Activated gamma-delta T cell treated with anti-CD3 and anti-CD28 coated beads, Interleukin-2, amount 50 U/mL, for 16 hours (primary cell): Measurements from ENCODE around the gene ISY1.

Experiments
- DNase-seq: peaks from one replicate; pipeline ENCODE4 v3.0.0-alpha.2; 2020; ENCODE audit warnings: low read depth

ISY1 gene

DNA sequence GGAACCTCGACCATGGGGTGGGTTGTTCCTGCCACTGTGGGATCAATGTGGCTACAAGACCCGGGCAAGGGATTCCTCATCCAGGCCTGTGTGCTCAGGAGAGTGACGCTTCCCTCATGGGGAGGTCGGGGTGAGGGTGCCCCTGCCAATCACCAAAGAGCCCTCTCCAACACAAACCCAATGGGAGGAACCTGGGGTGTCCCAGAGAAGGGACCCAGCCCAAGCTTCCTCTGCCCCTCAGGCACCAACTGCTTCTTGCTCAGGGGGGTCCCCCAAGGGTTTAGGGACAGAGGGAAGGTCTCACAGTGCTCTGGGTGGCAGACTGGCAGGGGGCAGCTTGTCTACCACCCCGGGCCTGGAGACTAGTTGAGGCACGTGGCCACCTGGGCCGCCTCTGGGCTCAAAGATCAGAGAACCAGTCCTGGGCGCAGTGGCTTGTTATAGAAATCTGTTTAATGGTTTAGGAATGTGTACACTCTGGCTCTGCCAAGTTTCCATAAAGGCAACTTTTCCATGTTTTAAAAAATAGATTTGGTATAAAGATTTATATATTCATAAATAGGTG is 73.6 kb downstream of the ISY1 start:
- DNase-seq: no peak

DNA sequence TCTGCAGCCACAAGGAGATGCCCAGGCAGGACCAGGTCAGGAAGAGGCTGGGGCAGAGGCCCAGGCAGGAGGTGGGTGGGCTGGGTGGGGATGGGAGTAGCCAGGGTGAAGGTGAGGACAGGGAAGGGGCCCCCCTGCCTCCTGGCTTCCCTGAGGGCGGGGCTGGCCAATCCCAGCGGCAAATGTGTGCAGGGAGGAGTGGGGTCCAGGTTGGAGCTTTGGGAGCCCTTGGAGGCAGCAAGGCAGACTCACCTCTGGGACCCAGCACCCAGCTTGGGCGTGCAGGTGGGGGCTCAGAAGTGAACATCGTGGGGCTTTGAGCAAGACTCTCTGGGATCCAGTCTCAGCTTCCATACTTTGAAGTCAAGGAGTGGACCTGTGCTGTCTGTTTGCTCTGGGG is 75.0 kb downstream of the ISY1 start:
- DNase-seq: no peak

DNA sequence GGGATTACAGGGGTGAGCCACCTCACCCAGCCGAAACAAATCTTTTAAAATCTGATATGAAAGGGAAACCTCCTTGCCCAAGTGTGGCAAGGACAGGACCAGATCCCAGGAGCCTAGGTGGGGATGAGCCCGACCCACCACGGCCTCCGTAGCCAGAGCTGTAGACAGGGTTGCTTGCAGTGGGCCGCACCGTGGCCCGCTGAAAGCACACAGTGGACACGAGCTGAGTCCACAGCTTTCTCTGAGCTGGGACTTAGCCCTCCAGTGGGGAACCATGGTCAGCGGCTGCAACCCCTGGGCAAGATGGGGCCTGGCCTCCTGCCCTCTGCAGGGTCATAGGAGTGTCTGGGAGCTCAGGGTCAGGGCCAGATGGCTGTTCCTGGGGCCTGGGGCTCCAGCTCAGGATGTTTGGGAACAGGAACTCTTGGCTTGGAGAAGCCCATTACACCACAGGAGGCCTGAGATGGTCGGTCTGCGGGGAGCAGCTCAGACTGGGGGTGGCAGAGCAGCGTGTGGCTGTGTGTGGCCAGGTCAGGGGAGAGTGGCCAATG is 75.6 kb downstream of the ISY1 start:
- no peak for DNase-seq

DNA sequence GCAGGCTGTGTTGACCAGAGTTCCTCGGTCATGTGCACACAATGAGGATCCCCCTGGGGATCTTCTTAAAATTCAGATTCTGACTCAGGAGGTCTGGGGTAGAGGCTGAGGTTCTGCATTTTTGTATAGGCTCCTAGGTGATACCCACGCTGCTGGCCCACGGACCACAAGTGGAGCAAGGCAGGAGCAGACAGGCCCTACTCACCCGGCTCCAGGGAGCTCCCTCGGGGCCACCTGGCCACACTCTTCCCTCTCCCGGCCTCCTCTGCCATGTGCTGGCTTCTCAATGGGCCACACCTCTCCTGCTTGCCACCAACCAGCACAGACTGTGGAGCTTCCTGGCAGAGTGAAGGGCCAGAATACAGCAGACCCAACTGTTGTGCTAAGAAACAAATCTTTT is 76.4 kb downstream of the ISY1 start:
- no peak for DNase-seq

DNA sequence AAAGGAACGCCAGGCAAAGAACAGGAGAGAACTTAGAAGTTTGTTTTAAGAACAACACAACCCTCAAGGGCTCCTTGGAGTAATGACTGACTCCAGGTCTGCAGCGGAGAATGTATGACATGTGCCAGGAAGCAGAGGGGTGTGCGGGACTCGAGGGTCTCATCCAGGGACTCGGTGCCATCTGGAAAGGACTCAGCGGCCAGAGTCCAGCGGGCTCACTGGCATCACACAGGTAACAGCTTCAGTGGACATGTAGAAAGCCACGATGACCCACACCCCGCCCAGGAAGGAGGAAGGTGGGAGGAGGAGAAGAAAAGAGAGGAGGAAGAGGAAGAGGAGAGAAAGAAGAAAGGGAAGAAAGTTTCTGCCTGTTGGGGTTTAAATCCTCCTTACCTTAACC is 78.8 kb downstream of the ISY1 start:
- no peak for DNase-seq

DNA sequence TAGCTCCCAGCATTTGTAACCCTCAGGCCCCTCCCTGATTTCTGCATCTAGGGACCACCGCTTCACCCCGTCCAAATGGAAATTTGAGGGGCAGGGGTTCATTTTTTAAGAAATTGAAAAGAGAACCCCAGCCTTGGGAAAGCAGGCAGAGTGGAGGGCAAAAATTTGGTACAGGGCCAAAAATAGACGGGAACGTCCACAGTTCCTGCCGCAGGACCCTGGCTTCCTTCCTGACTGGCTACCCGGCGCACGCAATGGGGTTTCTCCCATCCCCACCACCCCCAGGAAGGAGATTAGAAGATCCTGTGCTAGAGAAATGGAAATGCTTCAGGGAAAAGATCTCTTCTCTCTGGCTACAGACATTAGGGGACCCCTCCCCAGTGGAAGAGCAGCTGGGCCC is 79.4 kb downstream of the ISY1 start:
- no peak for DNase-seq

DNA sequence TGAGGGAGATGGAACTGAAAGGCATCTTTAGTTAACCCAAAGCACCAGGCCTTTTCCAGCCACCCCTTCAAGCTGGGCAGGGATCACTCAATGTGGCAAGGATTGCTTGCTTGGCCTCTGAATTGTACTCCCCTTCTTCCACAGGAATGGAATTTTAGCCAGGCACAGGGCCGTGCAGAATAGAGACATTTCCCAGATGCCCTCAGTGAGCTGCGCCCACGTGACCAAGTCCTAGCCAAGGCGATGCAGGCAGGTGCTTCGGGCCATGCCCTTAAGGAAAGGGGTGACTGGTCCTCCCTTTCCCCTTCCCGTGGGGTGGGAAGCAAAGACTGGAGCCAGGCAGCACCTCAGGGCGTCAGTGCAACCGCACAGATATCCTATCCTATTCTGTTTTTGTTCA is 82.4 kb downstream of the ISY1 start:
- no peak for DNase-seq
